Duodenal mucosa (tissue), 2 donors: ENCODE results near the gene KLHL17.

Source experiments
- H3K27ac ChIP-seq: one replicate; pipeline ENCODE4 v1.7.0; 2013; ENCODE audit warnings: low read depth, low read length
- H3K27me3 ChIP-seq, 2 donors: one replicate each; pipeline ENCODE4 v1.7.0; 2013; ENCODE audit warnings: low read length in 2 of 2, control low read depth in 1 of 2; ENCODE audit not compliant: insufficient read depth in 2 of 2, control insufficient read depth in 1 of 2
- H3K36me3 ChIP-seq, 2 donors: one replicate each; pipeline ENCODE4 v1.7.0; 2013; ENCODE audit warnings: low read length in 2 of 2, control low read depth in 1 of 2; ENCODE audit not compliant: insufficient read depth in 2 of 2, control insufficient read depth in 1 of 2
- H3K4me1 ChIP-seq, 2 donors: one replicate each; pipeline ENCODE4 v1.7.0; 2013; ENCODE audit warnings: low read length in 2 of 2, control low read depth in 1 of 2; ENCODE audit not compliant: insufficient read depth in 2 of 2, control insufficient read depth in 1 of 2
- H3K4me3 ChIP-seq, 2 donors: one replicate each; pipeline ENCODE4 v1.7.0; 2013; ENCODE audit warnings: low read length in 2 of 2, low read depth in 1 of 2
- H3K9ac ChIP-seq, 2 donors: one replicate each; pipeline ENCODE4 v1.7.0; 2013; ENCODE audit warnings: low read length in 2 of 2, low read depth in 1 of 2
- H3K9me3 ChIP-seq, 2 donors: one replicate each; pipeline ENCODE4 v1.7.0; 2013; ENCODE audit warnings: low read length in 2 of 2, control low read depth in 1 of 2; ENCODE audit not compliant: control insufficient read depth in 1 of 2

KLHL17 gene

DNA sequence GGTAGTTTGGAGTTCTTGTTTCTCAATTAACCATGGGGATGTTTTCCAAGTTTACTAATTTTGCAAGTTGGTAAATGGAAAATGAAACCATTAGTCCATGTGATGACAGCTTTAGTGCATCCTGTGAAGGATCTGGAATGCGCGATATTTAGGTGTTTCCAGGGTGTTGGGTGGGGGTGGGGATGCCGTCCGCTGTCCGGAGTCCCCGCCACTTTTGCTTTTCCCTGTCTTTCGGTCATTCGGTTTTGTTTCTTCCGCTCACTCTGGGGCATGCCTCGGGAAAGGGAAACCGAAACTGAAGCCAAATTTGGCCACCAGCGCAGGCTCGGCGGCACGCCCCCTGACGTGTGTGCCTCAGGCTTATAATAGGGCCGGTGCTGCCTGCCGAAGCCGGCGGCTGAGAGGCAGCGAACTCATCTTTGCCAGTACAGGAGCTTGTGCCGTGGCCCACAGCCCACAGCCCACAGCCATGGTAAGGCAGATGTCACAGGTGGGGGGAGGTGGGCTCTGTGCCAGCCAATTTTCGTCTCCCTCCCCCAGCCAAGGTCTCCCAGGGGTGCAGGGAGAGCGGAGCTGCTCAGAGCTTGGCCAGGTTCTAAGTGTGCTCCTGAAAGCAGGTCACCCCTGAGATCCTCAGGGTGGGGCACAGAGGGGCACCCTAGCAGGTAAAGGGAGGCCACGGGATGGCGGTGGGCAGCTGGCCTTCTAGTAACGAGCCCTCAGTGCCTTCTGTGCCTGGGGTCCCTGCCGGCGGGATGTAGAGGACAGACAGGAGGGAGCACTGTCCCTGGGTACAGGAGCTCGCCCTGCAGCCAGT, 52.9 kb downstream of the KLHL17 start, which contains the start of gene ISG15:
Gene ISG15 (plus strand): TSS at position 393 of the 817 bp plus-strand sequence. CDS start 77 bp downstream, at position 470.
- no peaks in the 10 kb centered on the region for H3K36me3 ChIP-seq
- H3K9ac ChIP-seq, result peak within 1 kb of the TSS; percentile 90 to 93
- H3K9me3 ChIP-seq, result no peaks in the 10 kb centered on the region
- no peaks in the 10 kb centered on the region for H3K27me3 ChIP-seq
- peak within 1 kb of the TSS; percentile 86 for H3K27ac ChIP-seq
- H3K4me3 ChIP-seq, result peak within 1 kb of the TSS; percentile 65 to 77
- peaks cover 6 to 13% of the 10 kb centered on the region in 2 donors for H3K4me1 ChIP-seq

DNA sequence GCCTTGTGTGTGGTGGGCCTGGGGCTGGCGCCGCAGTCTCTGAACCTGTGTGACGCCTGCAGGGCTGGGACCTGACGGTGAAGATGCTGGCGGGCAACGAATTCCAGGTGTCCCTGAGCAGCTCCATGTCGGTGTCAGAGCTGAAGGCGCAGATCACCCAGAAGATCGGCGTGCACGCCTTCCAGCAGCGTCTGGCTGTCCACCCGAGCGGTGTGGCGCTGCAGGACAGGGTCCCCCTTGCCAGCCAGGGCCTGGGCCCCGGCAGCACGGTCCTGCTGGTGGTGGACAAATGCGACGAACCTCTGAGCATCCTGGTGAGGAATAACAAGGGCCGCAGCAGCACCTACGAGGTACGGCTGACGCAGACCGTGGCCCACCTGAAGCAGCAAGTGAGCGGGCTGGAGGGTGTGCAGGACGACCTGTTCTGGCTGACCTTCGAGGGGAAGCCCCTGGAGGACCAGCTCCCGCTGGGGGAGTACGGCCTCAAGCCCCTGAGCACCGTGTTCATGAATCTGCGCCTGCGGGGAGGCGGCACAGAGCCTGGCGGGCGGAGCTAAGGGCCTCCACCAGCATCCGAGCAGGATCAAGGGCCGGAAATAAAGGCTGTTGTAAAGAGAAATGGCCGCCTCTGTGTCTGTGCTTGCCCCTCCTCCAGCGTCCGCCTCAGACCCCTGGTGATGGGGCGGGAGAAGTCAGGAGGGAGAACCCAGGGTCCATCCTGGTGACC, 53.7 kb downstream of the KLHL17 start:
- no peaks in the 10 kb centered on the region for H3K9me3 ChIP-seq
- H3K4me3 ChIP-seq, result peak overlapping the region; percentile 65 to 77
- peak overlapping the region; percentile 90 to 93 for H3K9ac ChIP-seq
- peak overlapping the region; percentile 86 for H3K27ac ChIP-seq
- H3K4me1 ChIP-seq, result peaks cover 6 to 13% of the 10 kb centered on the region in 2 donors
- no peaks in the 10 kb centered on the region for H3K36me3 ChIP-seq
- no peaks in the 10 kb centered on the region for H3K27me3 ChIP-seq

DNA sequence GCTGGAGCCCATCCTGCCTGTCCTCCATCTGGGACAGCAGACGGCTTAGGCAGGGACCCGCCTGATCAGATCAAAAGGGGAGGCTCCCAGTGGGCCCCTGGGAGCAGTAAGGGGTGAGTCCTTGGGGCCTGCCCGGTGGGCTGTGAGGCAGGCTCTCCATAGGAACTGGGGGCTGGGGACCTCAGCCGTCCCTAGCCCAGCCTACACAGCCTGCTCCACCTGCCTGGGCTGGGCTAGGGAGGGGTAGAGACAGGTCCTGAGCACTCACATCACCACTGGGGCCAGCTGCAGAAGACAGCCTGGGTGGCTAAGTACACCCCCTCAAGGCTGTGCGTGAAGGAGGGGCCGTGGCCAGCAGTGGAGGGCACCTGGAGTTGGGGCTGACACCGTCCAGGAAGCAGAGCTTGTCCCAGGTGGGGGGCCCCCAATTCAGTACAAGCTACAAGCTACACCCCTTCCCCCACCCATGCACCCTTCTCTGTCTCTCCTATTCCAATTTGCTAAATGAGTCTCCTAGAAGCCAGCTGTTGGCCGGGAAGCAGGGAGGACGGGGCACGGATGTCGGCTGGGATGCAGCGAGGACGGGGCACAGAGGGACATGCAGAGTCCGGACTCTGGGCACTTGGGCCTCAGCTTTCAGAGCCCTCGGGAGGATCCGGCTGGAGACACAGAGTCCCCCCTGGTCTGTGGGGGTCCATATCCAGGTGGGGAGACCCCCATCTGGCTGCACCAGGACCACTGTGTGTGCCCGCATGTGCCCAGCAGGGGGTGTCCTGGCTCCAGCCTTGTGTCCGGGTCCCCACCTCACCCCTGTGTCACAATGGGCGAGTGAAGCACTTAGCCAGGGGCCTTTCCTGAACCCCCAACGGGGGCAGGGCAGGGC, 54.7 kb downstream of the KLHL17 start:
- Histone ChIP-seq H3K36me3 (no peaks in the 10 kb centered on the region), H3K27ac (no peak overlapping the region), H3K9ac (peak overlapping the region in 1 of 2 donors; percentile 90), H3K9me3 (no peaks in the 10 kb centered on the region), H3K4me3 (no peak overlapping the region), H3K4me1 (peaks cover 6 to 13% of the 10 kb centered on the region in 2 donors), H3K27me3 (no peaks in the 10 kb centered on the region)
